ENCODE results near the gene EVC2. TPM values are rescaled to one million over a fixed set of nuclear protein-coding genes. Genes with fewer than 3 reads are reported as not detected.

EVC2 gene, protein sequence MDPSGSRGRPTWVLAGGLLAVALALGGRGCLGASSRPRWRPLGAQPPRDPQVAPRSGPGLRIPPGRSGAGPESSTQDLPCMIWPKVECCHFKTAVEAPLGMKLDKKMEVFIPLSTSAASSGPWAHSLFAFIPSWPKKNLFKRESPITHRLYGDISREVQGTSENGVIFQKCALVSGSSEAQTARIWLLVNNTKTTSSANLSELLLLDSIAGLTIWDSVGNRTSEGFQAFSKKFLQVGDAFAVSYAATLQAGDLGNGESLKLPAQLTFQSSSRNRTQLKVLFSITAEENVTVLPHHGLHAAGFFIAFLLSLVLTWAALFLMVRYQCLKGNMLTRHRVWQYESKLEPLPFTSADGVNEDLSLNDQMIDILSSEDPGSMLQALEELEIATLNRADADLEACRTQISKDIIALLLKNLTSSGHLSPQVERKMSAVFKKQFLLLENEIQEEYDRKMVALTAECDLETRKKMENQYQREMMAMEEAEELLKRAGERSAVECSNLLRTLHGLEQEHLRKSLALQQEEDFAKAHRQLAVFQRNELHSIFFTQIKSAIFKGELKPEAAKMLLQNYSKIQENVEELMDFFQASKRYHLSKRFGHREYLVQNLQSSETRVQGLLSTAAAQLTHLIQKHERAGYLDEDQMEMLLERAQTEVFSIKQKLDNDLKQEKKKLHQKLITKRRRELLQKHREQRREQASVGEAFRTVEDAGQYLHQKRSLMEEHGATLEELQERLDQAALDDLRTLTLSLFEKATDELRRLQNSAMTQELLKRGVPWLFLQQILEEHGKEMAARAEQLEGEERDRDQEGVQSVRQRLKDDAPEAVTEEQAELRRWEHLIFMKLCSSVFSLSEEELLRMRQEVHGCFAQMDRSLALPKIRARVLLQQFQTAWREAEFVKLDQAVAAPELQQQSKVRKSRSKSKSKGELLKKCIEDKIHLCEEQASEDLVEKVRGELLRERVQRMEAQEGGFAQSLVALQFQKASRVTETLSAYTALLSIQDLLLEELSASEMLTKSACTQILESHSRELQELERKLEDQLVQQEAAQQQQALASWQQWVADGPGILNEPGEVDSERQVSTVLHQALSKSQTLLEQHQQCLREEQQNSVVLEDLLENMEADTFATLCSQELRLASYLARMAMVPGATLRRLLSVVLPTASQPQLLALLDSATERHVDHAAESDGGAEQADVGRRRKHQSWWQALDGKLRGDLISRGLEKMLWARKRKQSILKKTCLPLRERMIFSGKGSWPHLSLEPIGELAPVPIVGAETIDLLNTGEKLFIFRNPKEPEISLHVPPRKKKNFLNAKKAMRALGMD
- total RNA-seq, result 9.7 and 9.8 TPM in 2 replicates

DNA sequence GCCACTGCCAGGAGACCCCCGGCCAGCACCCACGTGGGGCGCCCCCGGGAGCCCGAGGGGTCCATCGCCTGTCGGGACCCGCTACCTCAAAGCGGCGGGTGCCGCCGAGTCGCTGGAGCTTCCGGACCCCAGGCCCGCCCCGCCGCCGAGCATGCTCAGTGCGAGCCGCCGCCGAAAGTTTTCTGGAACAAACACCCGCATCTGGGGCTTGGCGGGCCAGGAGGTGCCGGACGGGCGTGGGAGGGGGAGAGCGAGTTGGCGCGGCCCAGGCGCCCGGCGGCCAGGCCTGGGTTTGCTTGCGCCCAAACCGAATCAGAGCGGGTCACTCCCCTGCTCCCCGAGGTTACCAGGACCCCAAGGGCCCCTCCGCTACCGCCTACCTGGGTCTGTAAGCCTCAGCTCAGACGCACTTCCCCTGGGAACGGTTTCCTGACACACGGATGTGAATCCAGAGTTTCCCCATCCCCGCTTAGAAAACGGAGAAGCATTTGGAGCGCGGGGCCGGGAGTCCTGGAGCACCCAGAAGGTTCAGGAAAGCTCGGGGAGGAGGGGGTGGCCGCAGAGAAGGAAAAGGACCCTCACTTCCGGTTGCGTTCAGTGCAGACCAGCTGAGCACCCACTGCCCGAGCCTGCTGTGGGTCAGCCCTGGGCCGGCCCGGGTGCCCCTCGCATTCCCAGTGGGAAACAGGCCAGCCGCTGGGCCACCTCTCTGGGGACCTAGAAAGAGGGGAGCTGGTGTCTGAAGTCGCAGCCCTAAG is at the start of gene EVC2:
Gene EVC2 (minus strand): TSS at position 111 of the 758 bp plus-strand sequence. CDS start 46 bp downstream, at position 65.

GRCh38 chr4:5710961-5711478 is 2.7 kb upstream of the EVC2 start, which contains the start of gene EVC:
Gene EVC, plus strand, starts transcription at chr4:5711201. Its CDS starts 180 bp downstream, at chr4:5711381.

Other genes with a start within 250 kb of the EVC2 start
- gene EVC, start 2.6 kb upstream of the EVC2 start, total RNA-seq, result 26.9 and 29.2 TPM in 2 replicates
- gene CRMP1, start 184.5 kb upstream of the EVC2 start, total RNA-seq, result 2.5 and 3.0 TPM in 2 replicates

All from pericardium fibroblast (primary cell).